HepG2 (cell line): Measurements from ENCODE around the gene GPR4. TPM values are rescaled to one million over a fixed set of nuclear protein-coding genes. Genes with fewer than 3 reads are reported as not detected.

Experiments used
- CBX1 ChIP-seq: IDR thresholded peaks from one replicate; pipeline ENCODE4 v1.6.1; 2016; ENCODE audit warnings: antibody characterized with exemption, low read depth
- KLF16 ChIP-seq, 2 experiments: sonication (generic) in 1 of 2; formaldehyde crosslinking in 1 of 2; IDR thresholded peaks; 2 replicates each; pipeline versions ENCODE4 v1.6.1 to v1.8.0; 2016 to 2023; ENCODE audit warnings: missing genetic modification reagents in 2 of 2, missing compliant biosample characterization in 1 of 2
- NCOR1 ChIP-seq: fragments of 200-600 bp; sonication (generic); IDR thresholded peaks from 2 replicates; pipeline ENCODE4 v1.7.0; 2017; ENCODE audit warnings: antibody characterized with exemption, low read length, borderline replicate concordance
- NFATC3 ChIP-seq: sonication (generic); formaldehyde crosslinking; IDR thresholded peaks from 2 replicates; pipeline ENCODE4 v1.5.1; 2020; ENCODE audit warnings: mild to moderate bottlenecking, missing genetic modification reagents
- PPARG ChIP-seq: conservative IDR thresholded peaks from 2 replicates; pipeline ENCODE4 v1.6.1; 2016; ENCODE audit warnings: missing biosample characterization, missing genetic modification reagents
- SP140L ChIP-seq: sonication (generic); formaldehyde crosslinking; IDR thresholded peaks from 2 replicates; pipeline ENCODE4 v1.4.0; 2020; ENCODE audit warnings: missing genetic modification reagents, borderline replicate concordance
- THAP11 ChIP-seq: IDR thresholded peaks from 2 replicates; pipeline ENCODE4 v1.6.1; 2016; ENCODE audit warnings: missing biosample characterization, missing genetic modification reagents
- ZNF292 ChIP-seq: sonication (generic); formaldehyde crosslinking; IDR thresholded peaks from 2 replicates; pipeline ENCODE4 v1.8.1; 2022; ENCODE audit warnings: mild to moderate bottlenecking, low read depth, missing genetic modification reagents, borderline replicate concordance
- ZNF451 ChIP-seq: sonication (generic); formaldehyde crosslinking; IDR thresholded peaks from 2 replicates; pipeline ENCODE4 v1.5.0; 2020; ENCODE audit warnings: mild to moderate bottlenecking, missing genetic modification reagents
- ZNF577 ChIP-seq: sonication (generic); formaldehyde crosslinking; IDR thresholded peaks from 2 replicates; pipeline ENCODE4 v1.4.0; 2020; ENCODE audit warnings: mild to moderate bottlenecking, low read depth, missing genetic modification reagents, borderline replicate concordance
- polyA plus RNA-seq, 8 experiments: library from polyadenylated mRNA; depleted of rRNA in 3 of 8; stranded (reverse) in 7 of 8; unstranded in 1 of 8; fragments of >200 nt; fragmentation: Illumina TruSeq in 4 of 8; extraction: Trizol in 4 of 8; gene quantifications; 2 replicates each; pipeline versions ENCODE4 v1.2.1 to v1.2.3, GENCODE V29; 2011 to 2016; ENCODE audit warnings: low read depth in 4 of 8, missing spikeins in 1 of 8, mixed read lengths in 1 of 8; ENCODE audit not compliant: insufficient read depth in 1 of 8
- total RNA-seq, 5 experiments: library from RNA; depleted of rRNA; stranded (reverse); fragments of >200 nt; fragmentation: Illumina TruSeq; extraction: Trizol; gene quantifications; 2 replicates each; pipeline ENCODE4 v1.2.3, GENCODE V29; 2016; ENCODE audit warnings: low read depth in 1 of 5
- TF ChIP-seq, protein P1 (sequence below): sonication (generic); formaldehyde crosslinking; IDR thresholded peaks from 2 replicates; pipeline ENCODE4 v1.4.0; 2020; ENCODE audit warnings: missing genetic modification reagents
- TF ChIP-seq, protein P2 (sequence below): sonication (generic); formaldehyde crosslinking; IDR thresholded peaks from 2 replicates; pipeline ENCODE4 v1.5.0; 2020; ENCODE audit warnings: mild to moderate bottlenecking, missing genetic modification reagents, borderline replicate concordance
- TF ChIP-seq, protein P3 (sequence below): IDR thresholded peaks from 2 replicates; pipeline ENCODE4 v1.6.1; 2016; ENCODE audit warnings: missing genetic modification reagents, missing compliant biosample characterization
- TF ChIP-seq, protein P4 (sequence below): sonication (generic); formaldehyde crosslinking; IDR thresholded peaks from 2 replicates; pipeline ENCODE4 v1.4.0; 2020; ENCODE audit warnings: low read depth, missing genetic modification reagents
- TF ChIP-seq, protein P5 (sequence below): sonication (generic); formaldehyde crosslinking; IDR thresholded peaks from 2 replicates; pipeline ENCODE4 v1.4.0; 2020; ENCODE audit warnings: missing genetic modification reagents, mild to moderate bottlenecking, borderline replicate concordance

GPR4 gene
- total and polyA plus RNA-seq, 2 of the 13 experiments (the other 11 are each of a cell fraction or from before 2014, with no cell fraction given), result 0.15 TPM; not detected in 1

DNA sequence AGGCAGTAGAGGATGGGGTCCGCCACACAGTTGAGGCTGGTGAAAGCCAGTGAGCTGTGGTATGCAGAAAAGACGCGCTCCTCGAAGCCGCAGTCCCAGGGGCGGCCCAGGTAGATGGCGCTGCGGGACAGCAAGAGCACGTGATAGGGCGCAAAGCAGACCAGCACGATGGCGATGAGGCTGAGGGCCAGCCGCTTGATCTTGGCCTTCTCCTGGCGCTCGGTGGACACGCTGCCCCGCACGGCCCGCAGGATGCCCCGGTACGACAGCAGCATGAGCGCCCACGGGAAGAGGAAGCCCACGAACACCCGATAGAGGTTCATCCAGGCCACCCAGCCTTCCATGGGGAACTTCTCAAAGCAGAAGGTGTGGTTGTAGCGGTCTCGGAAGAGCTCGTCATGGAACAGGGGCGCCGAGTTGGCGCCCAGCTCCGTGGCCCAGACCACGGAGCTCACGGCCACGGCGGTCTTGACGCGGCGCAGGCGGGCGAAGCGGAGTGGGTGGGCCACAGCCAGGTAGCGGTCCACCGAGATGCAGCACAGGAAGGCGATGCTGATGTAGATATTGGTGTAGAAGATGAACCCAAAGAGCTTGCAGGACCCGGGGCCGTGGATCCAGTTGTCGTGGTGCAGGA, 10.9 kb downstream of the GPR4 start (continued):
- no peak for TF ChIP-seq ZNF577
- TF ChIP-seq, protein P1, sequence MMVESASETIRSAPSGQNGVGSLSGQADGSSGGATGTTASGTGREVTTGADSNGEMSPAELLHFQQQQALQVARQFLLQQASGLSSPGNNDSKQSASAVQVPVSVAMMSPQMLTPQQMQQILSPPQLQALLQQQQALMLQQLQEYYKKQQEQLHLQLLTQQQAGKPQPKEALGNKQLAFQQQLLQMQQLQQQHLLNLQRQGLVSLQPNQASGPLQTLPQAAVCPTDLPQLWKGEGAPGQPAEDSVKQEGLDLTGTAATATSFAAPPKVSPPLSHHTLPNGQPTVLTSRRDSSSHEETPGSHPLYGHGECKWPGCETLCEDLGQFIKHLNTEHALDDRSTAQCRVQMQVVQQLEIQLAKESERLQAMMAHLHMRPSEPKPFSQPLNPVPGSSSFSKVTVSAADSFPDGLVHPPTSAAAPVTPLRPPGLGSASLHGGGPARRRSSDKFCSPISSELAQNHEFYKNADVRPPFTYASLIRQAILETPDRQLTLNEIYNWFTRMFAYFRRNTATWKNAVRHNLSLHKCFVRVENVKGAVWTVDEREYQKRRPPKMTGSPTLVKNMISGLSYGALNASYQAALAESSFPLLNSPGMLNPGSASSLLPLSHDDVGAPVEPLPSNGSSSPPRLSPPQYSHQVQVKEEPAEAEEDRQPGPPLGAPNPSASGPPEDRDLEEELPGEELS (CRISPR knock-in tag), result peak; percentile 52; the same call in 1 of the 2 replicates
- TF ChIP-seq, protein P2, sequence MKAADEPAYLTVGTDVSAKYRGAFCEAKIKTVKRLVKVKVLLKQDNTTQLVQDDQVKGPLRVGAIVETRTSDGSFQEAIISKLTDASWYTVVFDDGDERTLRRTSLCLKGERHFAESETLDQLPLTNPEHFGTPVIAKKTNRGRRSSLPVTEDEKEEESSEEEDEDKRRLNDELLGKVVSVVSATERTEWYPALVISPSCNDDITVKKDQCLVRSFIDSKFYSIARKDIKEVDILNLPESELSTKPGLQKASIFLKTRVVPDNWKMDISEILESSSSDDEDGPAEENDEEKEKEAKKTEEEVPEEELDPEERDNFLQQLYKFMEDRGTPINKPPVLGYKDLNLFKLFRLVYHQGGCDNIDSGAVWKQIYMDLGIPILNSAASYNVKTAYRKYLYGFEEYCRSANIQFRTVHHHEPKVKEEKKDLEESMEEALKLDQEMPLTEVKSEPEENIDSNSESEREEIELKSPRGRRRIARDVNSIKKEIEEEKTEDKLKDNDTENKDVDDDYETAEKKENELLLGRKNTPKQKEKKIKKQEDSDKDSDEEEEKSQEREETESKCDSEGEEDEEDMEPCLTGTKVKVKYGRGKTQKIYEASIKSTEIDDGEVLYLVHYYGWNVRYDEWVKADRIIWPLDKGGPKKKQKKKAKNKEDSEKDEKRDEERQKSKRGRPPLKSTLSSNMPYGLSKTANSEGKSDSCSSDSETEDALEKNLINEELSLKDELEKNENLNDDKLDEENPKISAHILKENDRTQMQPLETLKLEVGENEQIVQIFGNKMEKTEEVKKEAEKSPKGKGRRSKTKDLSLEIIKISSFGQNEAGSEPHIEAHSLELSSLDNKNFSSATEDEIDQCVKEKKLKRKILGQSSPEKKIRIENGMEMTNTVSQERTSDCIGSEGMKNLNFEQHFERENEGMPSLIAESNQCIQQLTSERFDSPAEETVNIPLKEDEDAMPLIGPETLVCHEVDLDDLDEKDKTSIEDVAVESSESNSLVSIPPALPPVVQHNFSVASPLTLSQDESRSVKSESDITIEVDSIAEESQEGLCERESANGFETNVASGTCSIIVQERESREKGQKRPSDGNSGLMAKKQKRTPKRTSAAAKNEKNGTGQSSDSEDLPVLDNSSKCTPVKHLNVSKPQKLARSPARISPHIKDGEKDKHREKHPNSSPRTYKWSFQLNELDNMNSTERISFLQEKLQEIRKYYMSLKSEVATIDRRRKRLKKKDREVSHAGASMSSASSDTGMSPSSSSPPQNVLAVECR (CRISPR knock-in tag), result peak; percentile 68; the same call in 1 of the 2 replicates
- TF ChIP-seq, protein P3, sequence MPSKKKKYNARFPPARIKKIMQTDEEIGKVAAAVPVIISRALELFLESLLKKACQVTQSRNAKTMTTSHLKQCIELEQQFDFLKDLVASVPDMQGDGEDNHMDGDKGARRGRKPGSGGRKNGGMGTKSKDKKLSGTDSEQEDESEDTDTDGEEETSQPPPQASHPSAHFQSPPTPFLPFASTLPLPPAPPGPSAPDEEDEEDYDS (CRISPR knock-in tag), result peak; percentile 58
- 0 out of 2 replicates have a peak, but pooled peaks have one; percentile 27 for TF ChIP-seq ZNF292
- TF ChIP-seq, protein P4, sequence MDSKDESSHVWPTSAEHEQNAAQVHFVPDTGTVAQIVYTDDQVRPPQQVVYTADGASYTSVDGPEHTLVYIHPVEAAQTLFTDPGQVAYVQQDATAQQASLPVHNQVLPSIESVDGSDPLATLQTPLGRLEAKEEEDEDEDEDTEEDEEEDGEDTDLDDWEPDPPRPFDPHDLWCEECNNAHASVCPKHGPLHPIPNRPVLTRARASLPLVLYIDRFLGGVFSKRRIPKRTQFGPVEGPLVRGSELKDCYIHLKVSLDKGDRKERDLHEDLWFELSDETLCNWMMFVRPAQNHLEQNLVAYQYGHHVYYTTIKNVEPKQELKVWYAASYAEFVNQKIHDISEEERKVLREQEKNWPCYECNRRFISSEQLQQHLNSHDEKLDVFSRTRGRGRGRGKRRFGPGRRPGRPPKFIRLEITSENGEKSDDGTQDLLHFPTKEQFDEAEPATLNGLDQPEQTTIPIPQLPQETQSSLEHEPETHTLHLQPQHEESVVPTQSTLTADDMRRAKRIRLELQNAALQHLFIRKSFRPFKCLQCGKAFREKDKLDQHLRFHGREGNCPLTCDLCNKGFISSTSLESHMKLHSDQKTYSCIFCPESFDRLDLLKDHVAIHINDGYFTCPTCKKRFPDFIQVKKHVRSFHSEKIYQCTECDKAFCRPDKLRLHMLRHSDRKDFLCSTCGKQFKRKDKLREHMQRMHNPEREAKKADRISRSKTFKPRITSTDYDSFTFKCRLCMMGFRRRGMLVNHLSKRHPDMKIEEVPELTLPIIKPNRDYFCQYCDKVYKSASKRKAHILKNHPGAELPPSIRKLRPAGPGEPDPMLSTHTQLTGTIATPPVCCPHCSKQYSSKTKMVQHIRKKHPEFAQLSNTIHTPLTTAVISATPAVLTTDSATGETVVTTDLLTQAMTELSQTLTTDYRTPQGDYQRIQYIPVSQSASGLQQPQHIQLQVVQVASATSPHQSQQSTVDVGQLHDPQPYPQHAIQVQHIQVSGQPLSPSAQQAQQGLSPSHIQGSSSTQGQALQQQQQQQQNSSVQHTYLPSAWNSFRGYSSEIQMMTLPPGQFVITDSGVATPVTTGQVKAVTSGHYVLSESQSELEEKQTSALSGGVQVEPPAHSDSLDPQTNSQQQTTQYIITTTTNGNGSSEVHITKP (CRISPR knock-in tag), result no peak
- no peak; the same call in 1 of the 2 replicates for TF ChIP-seq PPARG (CRISPR knock-in tag)
- peak in 1 of 2 experiments; percentile 89; a peak in 2 of 4 replicates for TF ChIP-seq KLF16 (CRISPR knock-in tag; IDR thresholded peaks at IDR 0.05)
- no peak for TF ChIP-seq NCOR1
- TF ChIP-seq CBX1, result peak; percentile 53
- TF ChIP-seq THAP11 (CRISPR knock-in tag), result peak; percentile 81
- TF ChIP-seq, protein P5, sequence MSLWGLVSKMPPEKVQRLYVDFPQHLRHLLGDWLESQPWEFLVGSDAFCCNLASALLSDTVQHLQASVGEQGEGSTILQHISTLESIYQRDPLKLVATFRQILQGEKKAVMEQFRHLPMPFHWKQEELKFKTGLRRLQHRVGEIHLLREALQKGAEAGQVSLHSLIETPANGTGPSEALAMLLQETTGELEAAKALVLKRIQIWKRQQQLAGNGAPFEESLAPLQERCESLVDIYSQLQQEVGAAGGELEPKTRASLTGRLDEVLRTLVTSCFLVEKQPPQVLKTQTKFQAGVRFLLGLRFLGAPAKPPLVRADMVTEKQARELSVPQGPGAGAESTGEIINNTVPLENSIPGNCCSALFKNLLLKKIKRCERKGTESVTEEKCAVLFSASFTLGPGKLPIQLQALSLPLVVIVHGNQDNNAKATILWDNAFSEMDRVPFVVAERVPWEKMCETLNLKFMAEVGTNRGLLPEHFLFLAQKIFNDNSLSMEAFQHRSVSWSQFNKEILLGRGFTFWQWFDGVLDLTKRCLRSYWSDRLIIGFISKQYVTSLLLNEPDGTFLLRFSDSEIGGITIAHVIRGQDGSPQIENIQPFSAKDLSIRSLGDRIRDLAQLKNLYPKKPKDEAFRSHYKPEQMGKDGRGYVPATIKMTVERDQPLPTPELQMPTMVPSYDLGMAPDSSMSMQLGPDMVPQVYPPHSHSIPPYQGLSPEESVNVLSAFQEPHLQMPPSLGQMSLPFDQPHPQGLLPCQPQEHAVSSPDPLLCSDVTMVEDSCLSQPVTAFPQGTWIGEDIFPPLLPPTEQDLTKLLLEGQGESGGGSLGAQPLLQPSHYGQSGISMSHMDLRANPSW, result no peak
- 0 out of 2 replicates have a peak, but pooled peaks have one; percentile 74 for TF ChIP-seq NFATC3 (CRISPR knock-in tag)
- TF ChIP-seq ZNF451 (CRISPR knock-in tag), result peak; percentile 56; the same call in 1 of the 2 replicates
- TF ChIP-seq SP140L (CRISPR knock-in tag), result no peak
